Measurements from ENCODE around the gene CNOT10. TPM values are rescaled to one million over a fixed set of nuclear protein-coding genes. Genes with fewer than 3 reads are reported as not detected.

Gene CNOT10
- 25.9 to 29.3 TPM (median 26.4 TPM) in 5 replicates for total RNA-seq (2022; extraction: Qiagen RNA extraction)

GRCh38 chr3:32684800-32685542 lies at the start of gene CNOT10:
Gene CNOT10 (plus strand): TSS chr3:32685188. CDS start chr3:32685461, 273 bp downstream.

GRCh38 chr3:32817558-32818228 lies 132.7 kb downstream of the CNOT10 start, which contains the start of gene TRIM71:
Gene TRIM71 (plus strand): TSS chr3:32817997. CDS start chr3:32818081, 84 bp downstream.

Other genes with a start within 250 kb of the CNOT10 start
- gene CMTM6, start 182.3 kb upstream of the CNOT10 start, total RNA-seq (2022; extraction: Qiagen RNA extraction), result 33.9 to 43.5 TPM (median 38.3 TPM) in 5 replicates
- 36.7 to 49.2 TPM (median 37.7 TPM) in 5 replicates for gene DYNC1LI1, start 114.3 kb upstream of the CNOT10 start, total RNA-seq (2022; extraction: Qiagen RNA extraction)
- 0.01 TPM in 2 of 5 replicates, not detected in the others for gene TRIM71, start 132.8 kb downstream of the CNOT10 start, total RNA-seq (2022; extraction: Qiagen RNA extraction)